GM12878 (cell line): ENCODE measurements around the gene CCDC137.

Source experiments
- ETV6 ChIP-seq, 2 experiments: fragments of 450-650 bp in 1 of 2; IDR thresholded peaks in 1 of 2; conservative IDR thresholded peaks in 1 of 2; 2 replicates each; pipeline ENCODE4 v1.6.1; 2014; ENCODE audit warnings: antibody characterized with exemption in 1 of 2, borderline replicate concordance in 1 of 2, low read depth in 1 of 2, mild to moderate bottlenecking in 1 of 2, moderate library complexity in 1 of 2
- MYC ChIP-seq: IDR thresholded peaks from 2 replicates; pipeline ENCODE4 v1.6.1; 2011; ENCODE audit warnings: mild to moderate bottlenecking, low read length, moderate library complexity, inconsistent platforms; ENCODE audit not compliant: insufficient read depth, insufficient replicate concordance, insufficient read length, severe bottlenecking
- NFIC ChIP-seq: IDR thresholded peaks from 2 replicates; pipeline ENCODE4 v1.6.1; 2012; ENCODE audit warnings: low read depth, mild to moderate bottlenecking, inconsistent platforms, low read length, moderate library complexity
- NFXL1 ChIP-seq: fragments of 450-650 bp; IDR thresholded peaks from 2 replicates; pipeline ENCODE4 v1.6.1; 2017; ENCODE audit warnings: antibody characterized with exemption, mild to moderate bottlenecking, borderline replicate concordance
- POLR2A ChIP-seq: IDR thresholded peaks from 2 replicates; pipeline ENCODE4 v1.6.1; 2011; ENCODE audit warnings: low read depth, mild to moderate bottlenecking, low read length
- RBBP5 ChIP-seq: fragments of 200-600 bp; sonication (generic); conservative IDR thresholded peaks from 2 replicates; pipeline ENCODE4 v1.6.1; 2016
- TBL1XR1 ChIP-seq: IDR thresholded peaks from 2 replicates; pipeline ENCODE4 v1.6.1; 2012; ENCODE audit warnings: low read depth, low read length, improper control_type of control experiment
- ZNF24 ChIP-seq: fragments of 450-650 bp; IDR thresholded peaks from 2 replicates; pipeline ENCODE4 v1.6.1; 2017; ENCODE audit warnings: antibody characterized with exemption, mild to moderate bottlenecking
- TF ChIP-seq, protein P1 (sequence below), 3 experiments: IDR thresholded peaks in 2 of 3; conservative IDR thresholded peaks in 1 of 3; 2 replicates each; pipeline ENCODE4 v1.5.1; 2011; ENCODE audit warnings: low read depth in 3 of 3, low read length in 3 of 3, mild to moderate bottlenecking in 3 of 3, control low read depth in 2 of 3, moderate library complexity in 2 of 3, inconsistent platforms in 1 of 3, mixed read lengths in 1 of 3; ENCODE audit not compliant: control insufficient read depth in 2 of 3, insufficient read depth in 1 of 3; ENCODE audit errors: extremely low read depth in 1 of 3
- TF ChIP-seq, protein P2 (sequence below): IDR thresholded peaks from 2 replicates; pipeline ENCODE4 v1.6.1; 2011; ENCODE audit warnings: low read depth, low read length, improper control_type of control experiment, borderline replicate concordance
- TF ChIP-seq, protein P3 (sequence below): fragments of 450-650 bp; IDR thresholded peaks from 2 replicates; pipeline ENCODE4 v1.6.1; 2016; ENCODE audit warnings: mild to moderate bottlenecking, moderate library complexity, borderline replicate concordance

DNA sequence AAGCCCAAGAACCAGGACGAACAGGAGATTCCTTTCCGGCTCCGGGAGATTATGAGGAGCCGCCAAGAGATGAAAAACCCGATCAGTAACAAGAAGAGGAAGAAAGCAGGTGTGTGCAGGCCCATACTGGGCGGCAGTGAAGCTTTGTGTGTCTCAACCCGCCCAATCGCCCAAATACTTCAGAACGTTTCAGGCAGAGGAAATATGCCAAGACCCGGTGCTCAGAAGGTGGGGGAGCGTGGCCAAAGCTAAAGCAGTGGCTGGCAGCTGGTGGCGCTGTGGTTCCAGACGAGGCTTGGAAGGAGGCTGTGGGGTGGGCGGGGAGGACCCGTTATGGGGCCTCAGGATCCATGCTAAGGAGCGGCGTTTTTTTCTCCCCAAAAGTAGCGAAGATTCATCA lies 1.2 kb downstream of the CCDC137 start:
- TF ChIP-seq, protein P1, sequence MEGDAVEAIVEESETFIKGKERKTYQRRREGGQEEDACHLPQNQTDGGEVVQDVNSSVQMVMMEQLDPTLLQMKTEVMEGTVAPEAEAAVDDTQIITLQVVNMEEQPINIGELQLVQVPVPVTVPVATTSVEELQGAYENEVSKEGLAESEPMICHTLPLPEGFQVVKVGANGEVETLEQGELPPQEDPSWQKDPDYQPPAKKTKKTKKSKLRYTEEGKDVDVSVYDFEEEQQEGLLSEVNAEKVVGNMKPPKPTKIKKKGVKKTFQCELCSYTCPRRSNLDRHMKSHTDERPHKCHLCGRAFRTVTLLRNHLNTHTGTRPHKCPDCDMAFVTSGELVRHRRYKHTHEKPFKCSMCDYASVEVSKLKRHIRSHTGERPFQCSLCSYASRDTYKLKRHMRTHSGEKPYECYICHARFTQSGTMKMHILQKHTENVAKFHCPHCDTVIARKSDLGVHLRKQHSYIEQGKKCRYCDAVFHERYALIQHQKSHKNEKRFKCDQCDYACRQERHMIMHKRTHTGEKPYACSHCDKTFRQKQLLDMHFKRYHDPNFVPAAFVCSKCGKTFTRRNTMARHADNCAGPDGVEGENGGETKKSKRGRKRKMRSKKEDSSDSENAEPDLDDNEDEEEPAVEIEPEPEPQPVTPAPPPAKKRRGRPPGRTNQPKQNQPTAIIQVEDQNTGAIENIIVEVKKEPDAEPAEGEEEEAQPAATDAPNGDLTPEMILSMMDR (IDR thresholded peaks at IDR 0.05 in 2 of 3, conservative IDR thresholded peaks at IDR 0.05 in 1 of 3; ENCODE audit: control insufficient read depth in 2 of 3, extremely low read depth in 1 of 3, insufficient read depth in 1 of 3, low read depth in 3 of 3, low read length in 3 of 3): 0 out of 6 replicates have a peak, but pooled peaks of 1 of the 3 experiments have one; percentile 22
- TF ChIP-seq MYC (no peak), NFXL1 (no peak), ZNF24 (no peak), NFIC (no peak), ETV6 (conservative IDR thresholded peaks at IDR 0.05 in 1 of 2, IDR thresholded peaks at IDR 0.05 in 1 of 2; ENCODE audit: borderline replicate concordance in 1 of 2, low read depth in 1 of 2) (no peak), POLR2A (no peak), RBBP5 (no peak), TBL1XR1 (no peak)
- TF ChIP-seq, protein P2, sequence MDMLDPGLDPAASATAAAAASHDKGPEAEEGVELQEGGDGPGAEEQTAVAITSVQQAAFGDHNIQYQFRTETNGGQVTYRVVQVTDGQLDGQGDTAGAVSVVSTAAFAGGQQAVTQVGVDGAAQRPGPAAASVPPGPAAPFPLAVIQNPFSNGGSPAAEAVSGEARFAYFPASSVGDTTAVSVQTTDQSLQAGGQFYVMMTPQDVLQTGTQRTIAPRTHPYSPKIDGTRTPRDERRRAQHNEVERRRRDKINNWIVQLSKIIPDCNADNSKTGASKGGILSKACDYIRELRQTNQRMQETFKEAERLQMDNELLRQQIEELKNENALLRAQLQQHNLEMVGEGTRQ: no peak
- TF ChIP-seq, protein P3, sequence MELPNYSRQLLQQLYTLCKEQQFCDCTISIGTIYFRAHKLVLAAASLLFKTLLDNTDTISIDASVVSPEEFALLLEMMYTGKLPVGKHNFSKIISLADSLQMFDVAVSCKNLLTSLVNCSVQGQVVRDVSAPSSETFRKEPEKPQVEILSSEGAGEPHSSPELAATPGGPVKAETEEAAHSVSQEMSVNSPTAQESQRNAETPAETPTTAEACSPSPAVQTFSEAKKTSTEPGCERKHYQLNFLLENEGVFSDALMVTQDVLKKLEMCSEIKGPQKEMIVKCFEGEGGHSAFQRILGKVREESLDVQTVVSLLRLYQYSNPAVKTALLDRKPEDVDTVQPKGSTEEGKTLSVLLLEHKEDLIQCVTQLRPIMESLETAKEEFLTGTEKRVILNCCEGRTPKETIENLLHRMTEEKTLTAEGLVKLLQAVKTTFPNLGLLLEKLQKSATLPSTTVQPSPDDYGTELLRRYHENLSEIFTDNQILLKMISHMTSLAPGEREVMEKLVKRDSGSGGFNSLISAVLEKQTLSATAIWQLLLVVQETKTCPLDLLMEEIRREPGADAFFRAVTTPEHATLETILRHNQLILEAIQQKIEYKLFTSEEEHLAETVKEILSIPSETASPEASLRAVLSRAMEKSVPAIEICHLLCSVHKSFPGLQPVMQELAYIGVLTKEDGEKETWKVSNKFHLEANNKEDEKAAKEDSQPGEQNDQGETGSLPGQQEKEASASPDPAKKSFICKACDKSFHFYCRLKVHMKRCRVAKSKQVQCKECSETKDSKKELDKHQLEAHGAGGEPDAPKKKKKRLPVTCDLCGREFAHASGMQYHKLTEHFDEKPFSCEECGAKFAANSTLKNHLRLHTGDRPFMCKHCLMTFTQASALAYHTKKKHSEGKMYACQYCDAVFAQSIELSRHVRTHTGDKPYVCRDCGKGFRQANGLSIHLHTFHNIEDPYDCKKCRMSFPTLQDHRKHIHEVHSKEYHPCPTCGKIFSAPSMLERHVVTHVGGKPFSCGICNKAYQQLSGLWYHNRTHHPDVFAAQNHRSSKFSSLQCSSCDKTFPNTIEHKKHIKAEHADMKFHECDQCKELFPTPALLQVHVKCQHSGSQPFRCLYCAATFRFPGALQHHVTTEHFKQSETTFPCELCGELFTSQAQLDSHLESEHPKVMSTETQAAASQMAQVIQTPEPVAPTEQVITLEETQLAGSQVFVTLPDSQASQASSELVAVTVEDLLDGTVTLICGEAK: no peak
